Transverse colon (tissue), 4 donors: ENCODE data around the gene CHIC2. TPM values are rescaled to one million over a fixed set of nuclear protein-coding genes. Genes with fewer than 3 reads are reported as not detected.

Experiments used
- DNase-seq: peaks from one replicate; pipeline ENCODE4 v3.0.0-alpha.2; 2019
- H3K27ac ChIP-seq, 4 donors: fragments of 200-600 bp; sonication (generic); 2 replicates each; pipeline ENCODE4 v1.5.1; 2016 to 2018; ENCODE audit warnings: inconsistent platforms in 4 of 4
- H3K27me3 ChIP-seq: fragments of 200-600 bp; sonication (generic); 2 replicates; pipeline ENCODE4 v1.5.1; 2017; ENCODE audit warnings: inconsistent platforms
- H3K36me3 ChIP-seq, 4 donors: fragments of 200-600 bp; sonication (generic); 2 replicates each; pipeline ENCODE4 v1.5.1; 2017 to 2019; ENCODE audit warnings: inconsistent platforms in 4 of 4
- H3K4me1 ChIP-seq, 4 donors: fragments of 200-600 bp; sonication (generic); 2 replicates each; pipeline ENCODE4 v1.5.1; 2017 to 2020; ENCODE audit warnings: inconsistent platforms in 4 of 4
- H3K4me3 ChIP-seq, 4 donors: fragments of 200-600 bp; sonication (generic); 1 replicate in 1 of 4; 2 replicates in 3 of 4; pipeline versions ENCODE4 v1.5.1 to v1.6.1; 2017 to 2019; ENCODE audit warnings: inconsistent platforms in 4 of 4
- H3K9me3 ChIP-seq, 2 donors: fragments of 200-600 bp; sonication (generic); 2 replicates each; pipeline ENCODE4 v1.5.1; 2017 to 2019; ENCODE audit warnings: inconsistent platforms in 2 of 2
- EP300 ChIP-seq: sonication (generic); formaldehyde crosslinking; IDR thresholded peaks from one replicate; pipeline ENCODE4 v1.6.1; 2017; ENCODE audit warnings: antibody characterized with exemption, low read depth
- POLR2A ChIP-seq: fragments of 450-650 bp; IDR thresholded peaks from one replicate; pipeline ENCODE4 v1.6.1; 2016; ENCODE audit warnings: antibody characterized with exemption, mild to moderate bottlenecking, moderate library complexity
- POLR2AphosphoS5 ChIP-seq, 3 donors: sonication (generic); formaldehyde crosslinking; IDR thresholded peaks; one replicate each; pipeline ENCODE4 v1.6.1; 2016; ENCODE audit warnings: antibody characterized with exemption in 3 of 3
- WGBS, 2 donors: methylation state at CpG; one replicate each; pipeline ENCODE4 v1.1.5; 2018; ENCODE audit warnings: low coverage in 1 of 2; 5-methylcytosine and 5-hydroxymethylcytosine counted together
- in situ Hi-C, 4 donors: fragments of 200-750 bp; cut with MboI; loops; one replicate each; pipeline versions ENCODE4 v1.15.0 to v1.15.1; 2017; ENCODE audit warnings: low sequenced_read_pairs in 3 of 4, low pct_ligation_motif_present in 1 of 4, low pct_unique_long_range_greater_than_20kb in 1 of 4
- intact Hi-C: fragments of 100-400 bp; cut with DNase I; formaldehyde crosslinking; loops from one replicate; pipeline ENCODE4 v1.15.1; 2023; ENCODE audit warnings: low total_unique reads
- total RNA-seq, 4 donors: library from RNA; depleted of rRNA; stranded (reverse); fragments of >200 nt; gene quantifications; one replicate each; pipeline ENCODE4 v1.1.0, GENCODE V29; 2016
- TF ChIP-seq, protein P1 (sequence below), 5 experiments: fragments of 200-600 bp in 3 of 5; fragments of 450-650 bp in 2 of 5; sonication (generic) in 3 of 5; IDR thresholded peaks; 1 replicate in 2 of 5; 2 replicates in 3 of 5; pipeline ENCODE4 v1.5.1; 2016 to 2017; ENCODE audit warnings: antibody characterized with exemption in 5 of 5, inconsistent platforms in 3 of 5, mild to moderate bottlenecking in 2 of 5, moderate library complexity in 1 of 5

The CHIC2 gene
- total RNA-seq, 4 donors from 2014 or later, result 36.2 to 106 (median 52.0) TPM

DNA sequence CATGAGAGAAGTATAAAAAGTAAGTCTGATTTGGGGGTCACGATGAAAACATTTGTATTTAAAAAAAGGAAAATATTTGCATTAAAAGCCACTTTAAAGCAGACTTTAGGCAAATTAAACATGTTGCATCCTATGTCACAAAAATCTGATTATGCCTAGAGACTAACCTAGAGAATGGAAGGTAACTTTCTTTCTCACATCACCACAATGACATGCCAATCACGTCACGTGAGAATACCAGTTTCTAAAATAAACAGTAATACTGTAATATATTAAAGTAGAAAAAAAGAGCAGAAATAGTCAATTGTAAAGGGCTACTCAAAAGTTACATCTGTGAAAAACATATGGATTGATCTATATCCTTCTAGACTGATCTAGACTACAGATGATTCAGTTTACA lies 3.3 kb downstream of the CHIC2 start:
- no peaks in the 10 kb centered on the region for H3K9me3 ChIP-seq
- in situ Hi-C loops (loop anchor here in 2 of 4 donors (25.0 kb wide), 1 partner anchor 699 kb away; the partner anchor contains the start of gene SCFD2 (in 2 of the 2)), intact Hi-C loops (loop anchor here (10.0 kb wide), 1 partner anchor 164 kb away; the partner anchor contains the start of gene PDGFRA)
- H3K4me3 ChIP-seq, result peak overlapping the region in 1 of 4 donors; percentile 97
- H3K27ac ChIP-seq, result no peak overlapping the region
- TF ChIP-seq, protein P1, sequence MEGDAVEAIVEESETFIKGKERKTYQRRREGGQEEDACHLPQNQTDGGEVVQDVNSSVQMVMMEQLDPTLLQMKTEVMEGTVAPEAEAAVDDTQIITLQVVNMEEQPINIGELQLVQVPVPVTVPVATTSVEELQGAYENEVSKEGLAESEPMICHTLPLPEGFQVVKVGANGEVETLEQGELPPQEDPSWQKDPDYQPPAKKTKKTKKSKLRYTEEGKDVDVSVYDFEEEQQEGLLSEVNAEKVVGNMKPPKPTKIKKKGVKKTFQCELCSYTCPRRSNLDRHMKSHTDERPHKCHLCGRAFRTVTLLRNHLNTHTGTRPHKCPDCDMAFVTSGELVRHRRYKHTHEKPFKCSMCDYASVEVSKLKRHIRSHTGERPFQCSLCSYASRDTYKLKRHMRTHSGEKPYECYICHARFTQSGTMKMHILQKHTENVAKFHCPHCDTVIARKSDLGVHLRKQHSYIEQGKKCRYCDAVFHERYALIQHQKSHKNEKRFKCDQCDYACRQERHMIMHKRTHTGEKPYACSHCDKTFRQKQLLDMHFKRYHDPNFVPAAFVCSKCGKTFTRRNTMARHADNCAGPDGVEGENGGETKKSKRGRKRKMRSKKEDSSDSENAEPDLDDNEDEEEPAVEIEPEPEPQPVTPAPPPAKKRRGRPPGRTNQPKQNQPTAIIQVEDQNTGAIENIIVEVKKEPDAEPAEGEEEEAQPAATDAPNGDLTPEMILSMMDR (IDR thresholded peaks at IDR 0.05), result no peak
- no peak for TF ChIP-seq EP300
- TF ChIP-seq POLR2A, result no peak
- no peak for TF ChIP-seq POLR2AphosphoS5 (IDR thresholded peaks at IDR 0.05)
- H3K36me3 ChIP-seq, result peaks cover 0 to 4% (median 0%) of the 10 kb centered on the region in 4 donors
- no peak for DNase-seq
- H3K27me3 ChIP-seq, result no peaks in the 10 kb centered on the region
- 63 to 76% methylated on average over 3 of the region's 3 CpGs for WGBS, 2 donors
- peaks cover 16 to 69% (median 39%) of the 10 kb centered on the region in 4 donors for H3K4me1 ChIP-seq

DNA sequence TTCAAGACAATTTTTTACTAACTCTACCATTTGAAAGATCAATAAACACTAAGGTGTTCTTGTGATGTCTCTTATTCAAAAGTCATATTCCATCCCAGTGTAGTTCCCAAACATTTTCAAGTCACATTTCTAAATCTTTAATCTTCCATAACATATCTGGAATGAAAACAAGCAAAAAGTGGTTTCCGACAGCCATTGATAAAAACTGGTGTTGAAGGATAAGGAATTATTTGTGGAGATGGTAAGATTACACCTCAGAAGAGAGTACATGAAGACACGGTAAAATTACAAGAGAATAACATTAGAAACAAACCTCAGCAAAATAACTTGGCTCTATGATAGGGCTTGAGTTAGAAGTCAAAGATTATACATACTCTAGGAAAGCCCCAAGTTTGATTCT lies 4.3 kb downstream of the CHIC2 start:
- Histone ChIP-seq H3K9me3 (no peaks in the 10 kb centered on the region), H3K27me3 (no peaks in the 10 kb centered on the region), H3K27ac (no peak overlapping the region), H3K4me1 (peaks cover 11 to 60% (median 35%) of the 10 kb centered on the region in 4 donors), H3K36me3 (peaks cover 0 to 4% (median 0%) of the 10 kb centered on the region in 4 donors), H3K4me3 (no peak overlapping the region)
- intact Hi-C loops, result loop anchor here (10.0 kb wide), 1 partner anchor 165 kb away; the partner anchor contains the start of gene PDGFRA
- TF ChIP-seq, protein P1 (IDR thresholded peaks at IDR 0.05), result no peak
- no peak for TF ChIP-seq EP300
- TF ChIP-seq POLR2A, result no peak
- no peak for TF ChIP-seq POLR2AphosphoS5 (IDR thresholded peaks at IDR 0.05)
- 81 to 85% methylated on average over 2 of the region's 2 CpGs for WGBS, 2 donors
- DNase-seq, result no peak
- in situ Hi-C loops, result loop anchor here in 2 of 4 donors (25.0 kb wide), 1 partner anchor 698 kb away; the partner anchor contains the start of gene SCFD2 (in 2 of the 2)

DNA sequence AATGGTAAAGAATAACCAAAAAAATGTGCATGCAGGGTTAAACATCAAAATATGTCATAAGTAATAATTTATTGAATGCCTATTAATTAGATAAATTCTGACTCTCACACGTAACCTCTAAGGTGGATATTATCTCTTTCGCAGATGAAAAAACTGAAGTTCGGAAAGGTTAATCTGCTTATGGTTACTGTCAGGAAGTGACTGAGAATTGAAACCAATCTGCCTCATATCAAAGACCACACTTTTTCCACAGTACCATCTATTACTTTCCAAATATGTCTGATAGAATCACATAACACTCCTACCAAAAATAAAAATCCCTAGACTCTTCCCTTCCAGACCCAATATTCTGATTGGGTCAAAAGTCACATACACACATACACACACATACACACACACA lies 6.2 kb downstream of the CHIC2 start:
- in situ Hi-C loops, result loop anchor here in 2 of 4 donors (25.0 kb wide), 1 partner anchor 696 kb away; the partner anchor contains the start of gene SCFD2 (in 2 of the 2)
- DNase-seq, result no peak
- TF ChIP-seq POLR2AphosphoS5 (IDR thresholded peaks at IDR 0.05), result no peak
- TF ChIP-seq EP300, result no peak
- no peak for TF ChIP-seq POLR2A
- TF ChIP-seq, protein P1 (IDR thresholded peaks at IDR 0.05), result no peak

DNA sequence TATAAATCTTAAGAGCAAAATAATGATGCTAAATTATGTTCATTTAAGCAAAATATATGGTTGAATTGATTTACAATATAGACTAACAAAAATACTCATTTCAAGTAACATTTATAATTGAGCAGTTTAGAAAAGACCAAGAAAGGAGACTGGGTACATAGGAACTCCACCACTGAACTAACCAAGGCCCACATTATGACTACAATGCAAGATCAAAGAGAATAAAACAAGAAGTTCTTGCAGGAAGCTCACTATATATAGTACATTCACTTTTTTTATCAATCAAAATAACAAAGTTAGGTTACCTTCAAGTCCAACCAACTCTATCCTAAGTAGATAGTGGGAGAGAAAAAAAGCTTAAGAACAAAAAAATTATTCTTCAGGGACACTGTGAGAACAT lies 8.0 kb downstream of the CHIC2 start:
- Histone ChIP-seq H3K4me3 (no peak overlapping the region), H3K9me3 (no peaks in the 10 kb centered on the region), H3K27ac (no peak overlapping the region), H3K36me3 (peaks cover 0 to 4% (median 0%) of the 10 kb centered on the region in 4 donors), H3K27me3 (no peaks in the 10 kb centered on the region), H3K4me1 (peaks cover 7 to 50% (median 19%) of the 10 kb centered on the region in 4 donors)
- in situ Hi-C loops, result loop anchor here in 2 of 4 donors (25.0 kb wide), 1 partner anchor 694 kb away; the partner anchor contains the start of gene SCFD2 (in 2 of the 2)
- TF ChIP-seq POLR2A, result no peak
- TF ChIP-seq POLR2AphosphoS5 (IDR thresholded peaks at IDR 0.05), result no peak
- TF ChIP-seq, protein P1 (IDR thresholded peaks at IDR 0.05), result no peak
- no peak for TF ChIP-seq EP300
- intact Hi-C loops, result loop anchor here (2.0 kb wide), 1 partner anchor 72 kb away; no protein-coding TSS in a partner anchor
- DNase-seq, result no peak

More for the DNA sequence above, 6.2 kb downstream of the CHIC2 start:
- no peaks in the 10 kb centered on the region for H3K9me3 ChIP-seq
- peaks cover 11 to 57% (median 32%) of the 10 kb centered on the region in 4 donors for H3K4me1 ChIP-seq
- no peaks in the 10 kb centered on the region for H3K27me3 ChIP-seq
- WGBS, 2 donors, result 61 to 63% methylated on average over 3 of the region's 3 CpGs
- peaks cover 0 to 4% (median 0%) of the 10 kb centered on the region in 4 donors for H3K36me3 ChIP-seq
- intact Hi-C loops, result no loop called here
- no peak overlapping the region for H3K4me3 ChIP-seq
- H3K27ac ChIP-seq, result no peak overlapping the region
